ENCODE data around the gene TAMALIN.

Gene TAMALIN

DNA sequence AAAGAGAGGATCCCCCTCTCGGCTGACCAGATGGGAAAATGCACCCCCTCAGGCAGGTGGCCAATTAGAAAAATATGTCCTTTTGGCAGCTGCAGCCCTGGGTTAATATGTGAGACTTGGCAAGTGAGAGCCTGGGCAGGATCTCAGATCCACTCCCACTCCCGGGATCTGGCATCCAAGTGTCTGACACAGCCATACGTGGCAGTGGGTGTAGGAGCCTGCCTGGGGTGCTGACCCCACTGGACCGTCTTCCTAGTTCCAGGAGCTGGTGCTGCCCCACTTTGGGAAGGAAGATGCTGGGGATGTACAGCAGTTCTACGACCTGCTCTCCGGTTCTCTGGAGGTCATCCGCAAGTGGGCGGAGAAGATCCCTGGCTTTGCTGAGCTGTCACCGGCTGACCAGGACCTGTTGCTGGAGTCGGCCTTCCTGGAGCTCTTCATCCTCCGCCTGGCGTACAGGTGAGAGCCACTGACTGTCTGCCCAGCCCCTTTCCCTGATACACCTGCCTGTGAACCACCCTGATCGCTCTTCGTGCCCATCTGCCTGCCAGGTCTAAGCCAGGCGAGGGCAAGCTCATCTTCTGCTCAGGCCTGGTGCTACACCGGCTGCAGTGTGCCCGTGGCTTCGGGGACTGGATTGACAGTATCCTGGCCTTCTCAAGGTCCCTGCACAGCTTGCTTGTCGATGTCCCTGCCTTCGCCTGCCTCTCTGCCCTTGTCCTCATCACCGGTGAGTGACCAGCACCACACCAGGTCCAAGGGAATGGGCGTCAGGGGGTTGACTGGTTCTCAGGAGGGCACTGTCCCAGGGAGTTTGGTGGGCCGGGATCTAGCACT, 50.3 kb downstream of the TAMALIN start:
- TF ChIP-seq GATA3 (IDR thresholded peaks at IDR 0.05; ENCODE audit: low read depth, low read length) (no peak), GATA2 (IDR thresholded peaks at IDR 0.05; ENCODE audit: low read depth, low read length) (no peak)

DNA sequence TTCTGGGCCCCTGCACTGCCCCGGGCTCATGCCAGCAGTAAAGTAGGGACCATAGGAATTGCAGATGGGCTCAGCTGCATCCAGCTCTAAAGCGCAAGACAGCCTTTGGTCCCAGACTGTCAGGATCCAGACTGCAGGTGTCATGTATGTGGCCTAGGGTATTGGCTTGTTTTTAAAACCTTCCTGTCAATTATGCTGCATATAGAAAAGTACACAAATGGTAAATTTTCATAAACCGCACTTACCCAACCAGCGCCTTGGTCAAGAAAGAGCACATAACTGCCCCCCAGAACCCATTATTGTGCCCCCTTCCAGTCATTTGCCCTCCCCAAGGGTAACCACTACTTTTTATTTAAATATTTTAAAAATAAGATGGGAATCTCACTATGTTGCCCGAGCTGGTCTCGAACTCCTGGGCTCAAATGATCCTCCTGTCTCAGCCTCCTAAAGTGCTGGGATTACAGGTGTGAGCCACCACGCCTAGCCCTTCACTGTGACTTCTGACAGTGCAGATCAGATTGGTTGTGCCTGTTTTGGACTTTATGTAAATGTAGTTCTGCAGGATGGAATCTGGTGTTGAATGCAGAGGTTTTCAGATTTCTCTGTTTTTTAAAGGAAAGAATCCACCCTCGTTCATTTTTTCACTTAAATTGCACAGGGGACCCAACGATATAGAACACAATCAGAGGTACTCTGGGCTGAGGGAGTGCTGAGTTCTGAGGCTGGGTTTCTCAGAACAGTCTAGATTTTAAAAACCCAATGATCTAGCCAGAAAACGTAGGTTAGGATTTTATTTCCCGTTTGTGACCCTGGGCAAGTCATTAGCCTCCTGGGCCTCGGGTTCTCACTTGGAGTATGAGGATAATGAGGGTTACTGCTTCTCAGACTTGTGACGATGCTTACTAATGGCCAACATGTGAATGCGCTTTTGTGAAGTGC, 51.2 kb downstream of the TAMALIN start:
- TF ChIP-seq GATA2 (IDR thresholded peaks at IDR 0.05; ENCODE audit: low read depth, low read length): no peak
- no peak for TF ChIP-seq GATA3 (IDR thresholded peaks at IDR 0.05; ENCODE audit: low read depth, low read length)

DNA sequence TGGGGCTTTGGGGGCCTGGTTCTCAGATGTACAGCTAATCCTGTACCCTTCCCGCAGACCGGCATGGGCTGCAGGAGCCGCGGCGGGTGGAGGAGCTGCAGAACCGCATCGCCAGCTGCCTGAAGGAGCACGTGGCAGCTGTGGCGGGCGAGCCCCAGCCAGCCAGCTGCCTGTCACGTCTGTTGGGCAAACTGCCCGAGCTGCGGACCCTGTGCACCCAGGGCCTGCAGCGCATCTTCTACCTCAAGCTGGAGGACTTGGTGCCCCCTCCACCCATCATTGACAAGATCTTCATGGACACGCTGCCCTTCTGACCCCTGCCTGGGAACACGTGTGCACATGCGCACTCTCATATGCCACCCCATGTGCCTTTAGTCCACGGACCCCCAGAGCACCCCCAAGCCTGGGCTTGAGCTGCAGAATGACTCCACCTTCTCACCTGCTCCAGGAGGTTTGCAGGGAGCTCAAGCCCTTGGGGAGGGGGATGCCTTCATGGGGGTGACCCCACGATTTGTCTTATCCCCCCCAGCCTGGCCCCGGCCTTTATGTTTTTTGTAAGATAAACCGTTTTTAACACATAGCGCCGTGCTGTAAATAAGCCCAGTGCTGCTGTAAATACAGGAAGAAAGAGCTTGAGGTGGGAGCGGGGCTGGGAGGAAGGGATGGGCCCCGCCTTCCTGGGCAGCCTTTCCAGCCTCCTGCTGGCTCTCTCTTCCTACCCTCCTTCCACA, 52.0 kb downstream of the TAMALIN start:
- no peak for TF ChIP-seq GATA3 (IDR thresholded peaks at IDR 0.05; ENCODE audit: low read depth, low read length)
- no peak for TF ChIP-seq GATA2 (IDR thresholded peaks at IDR 0.05; ENCODE audit: low read depth, low read length)

DNA sequence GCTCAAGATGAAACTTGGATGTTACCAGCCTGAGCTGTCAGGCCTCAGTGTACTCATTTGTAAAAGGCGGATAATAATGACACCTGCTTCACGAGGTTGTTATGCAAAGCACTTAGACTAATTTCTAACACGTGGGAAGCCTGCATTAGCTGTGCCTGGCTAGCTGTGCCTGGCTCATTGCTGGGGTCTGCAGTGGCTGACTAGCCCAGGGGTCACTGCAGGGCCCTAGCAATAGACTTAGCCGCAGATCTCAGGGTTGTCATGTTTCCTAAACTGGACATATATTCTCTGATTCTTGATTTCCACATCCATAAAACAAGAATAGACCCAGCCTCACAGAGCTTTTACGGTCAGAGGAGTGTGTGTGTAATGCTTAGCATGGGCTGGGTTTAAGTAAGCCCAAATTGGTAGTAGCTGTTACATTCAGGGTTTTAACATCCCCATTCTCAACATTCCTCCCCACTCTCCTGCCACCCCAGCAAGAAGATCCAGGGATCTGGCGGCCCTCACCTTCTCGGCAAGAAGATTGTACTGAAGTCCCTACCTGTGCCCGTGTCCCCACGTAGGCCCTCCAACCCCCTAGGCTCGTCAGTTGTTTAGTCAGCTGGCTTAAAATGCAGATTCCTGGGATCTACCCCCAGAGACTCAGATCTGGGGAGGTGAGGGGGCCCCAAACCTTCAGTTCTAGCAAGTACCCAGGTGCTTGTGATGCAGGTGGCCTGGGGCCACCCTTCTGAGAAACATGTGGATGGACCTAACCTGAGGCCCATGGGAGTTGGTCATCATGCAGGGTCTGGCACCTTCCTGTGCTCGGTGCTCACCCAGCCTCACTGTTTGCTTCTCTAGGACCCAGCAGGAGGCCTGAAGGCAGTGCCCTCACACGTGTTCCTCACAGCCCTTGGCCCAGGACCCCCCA, 53.1 kb downstream of the TAMALIN start:
- TF ChIP-seq GATA3 (IDR thresholded peaks at IDR 0.05; ENCODE audit: low read depth, low read length) (no peak), GATA2 (IDR thresholded peaks at IDR 0.05; ENCODE audit: low read depth, low read length) (no peak)

DNA sequence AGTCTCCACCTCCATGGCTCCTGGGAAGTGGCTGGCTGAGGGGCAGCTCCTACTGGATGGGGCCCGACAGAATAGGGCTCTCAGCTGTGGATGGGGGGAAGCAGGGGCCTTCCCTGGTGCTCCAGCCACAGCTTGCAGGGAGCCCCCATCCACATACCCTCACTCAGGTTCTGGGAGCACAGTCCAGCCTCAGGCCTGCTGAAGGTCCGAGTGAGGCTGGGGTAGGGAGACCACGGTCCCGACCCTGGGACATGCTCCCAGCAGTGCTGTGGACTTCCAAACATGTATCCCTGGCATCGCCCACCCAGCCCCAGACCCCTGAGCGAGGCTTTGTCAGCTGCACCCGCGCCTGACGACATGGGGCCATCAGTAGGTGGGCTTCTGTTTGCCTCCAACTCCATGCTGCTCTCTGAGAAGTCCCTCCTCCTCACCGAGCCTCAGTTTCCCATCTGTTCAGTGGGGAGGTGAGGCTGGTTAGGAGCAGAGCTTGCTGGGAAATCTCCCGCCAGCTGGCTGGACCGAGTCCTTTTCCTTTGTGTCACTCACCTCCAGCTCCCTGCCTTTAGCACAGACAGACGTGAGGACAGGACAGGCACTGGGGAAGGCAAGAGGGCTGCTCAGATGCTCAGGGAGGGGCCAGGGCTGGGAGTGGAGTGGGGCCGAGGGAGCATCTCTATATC, 53.9 kb downstream of the TAMALIN start:
- TF ChIP-seq GATA2 (IDR thresholded peaks at IDR 0.05; ENCODE audit: low read depth, low read length) (no peak), GATA3 (IDR thresholded peaks at IDR 0.05; ENCODE audit: low read depth, low read length) (no peak)

DNA sequence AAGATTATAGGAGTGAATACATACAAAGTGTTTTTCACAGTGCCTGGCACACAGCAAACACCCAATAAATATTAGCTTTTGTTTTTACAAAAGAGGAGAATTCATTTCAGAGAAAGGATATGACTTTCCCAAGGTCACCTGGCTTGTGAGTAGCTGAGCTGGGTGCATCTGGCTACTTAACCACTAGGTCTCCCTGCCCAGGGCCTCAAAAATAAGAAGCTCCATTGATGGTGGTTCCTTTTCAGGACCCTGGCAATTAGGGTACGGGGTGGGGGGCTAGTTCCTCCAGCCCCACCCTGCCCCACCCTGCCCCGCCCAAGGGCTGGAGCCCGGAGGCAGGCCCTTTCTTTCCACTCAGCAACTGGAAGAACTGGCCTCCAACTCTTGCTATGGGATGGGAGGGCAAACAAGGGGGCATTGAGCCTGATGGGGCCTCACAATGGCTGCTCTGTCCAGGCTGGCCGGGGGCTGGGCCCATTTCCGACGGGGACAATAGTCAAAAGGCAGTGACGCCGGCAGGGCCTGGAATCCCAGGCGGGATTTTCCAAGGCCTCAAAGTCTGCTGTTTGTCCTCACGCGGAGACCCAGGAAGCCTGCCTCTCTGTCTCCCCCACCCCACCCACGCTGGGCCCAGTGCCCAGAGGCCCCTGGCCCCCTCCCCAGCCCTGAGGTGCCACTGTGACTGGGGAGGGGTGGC, 54.9 kb downstream of the TAMALIN start:
- TF ChIP-seq GATA3 (IDR thresholded peaks at IDR 0.05; ENCODE audit: low read depth, low read length) (no peak), GATA2 (IDR thresholded peaks at IDR 0.05; ENCODE audit: low read depth, low read length) (no peak)

DNA sequence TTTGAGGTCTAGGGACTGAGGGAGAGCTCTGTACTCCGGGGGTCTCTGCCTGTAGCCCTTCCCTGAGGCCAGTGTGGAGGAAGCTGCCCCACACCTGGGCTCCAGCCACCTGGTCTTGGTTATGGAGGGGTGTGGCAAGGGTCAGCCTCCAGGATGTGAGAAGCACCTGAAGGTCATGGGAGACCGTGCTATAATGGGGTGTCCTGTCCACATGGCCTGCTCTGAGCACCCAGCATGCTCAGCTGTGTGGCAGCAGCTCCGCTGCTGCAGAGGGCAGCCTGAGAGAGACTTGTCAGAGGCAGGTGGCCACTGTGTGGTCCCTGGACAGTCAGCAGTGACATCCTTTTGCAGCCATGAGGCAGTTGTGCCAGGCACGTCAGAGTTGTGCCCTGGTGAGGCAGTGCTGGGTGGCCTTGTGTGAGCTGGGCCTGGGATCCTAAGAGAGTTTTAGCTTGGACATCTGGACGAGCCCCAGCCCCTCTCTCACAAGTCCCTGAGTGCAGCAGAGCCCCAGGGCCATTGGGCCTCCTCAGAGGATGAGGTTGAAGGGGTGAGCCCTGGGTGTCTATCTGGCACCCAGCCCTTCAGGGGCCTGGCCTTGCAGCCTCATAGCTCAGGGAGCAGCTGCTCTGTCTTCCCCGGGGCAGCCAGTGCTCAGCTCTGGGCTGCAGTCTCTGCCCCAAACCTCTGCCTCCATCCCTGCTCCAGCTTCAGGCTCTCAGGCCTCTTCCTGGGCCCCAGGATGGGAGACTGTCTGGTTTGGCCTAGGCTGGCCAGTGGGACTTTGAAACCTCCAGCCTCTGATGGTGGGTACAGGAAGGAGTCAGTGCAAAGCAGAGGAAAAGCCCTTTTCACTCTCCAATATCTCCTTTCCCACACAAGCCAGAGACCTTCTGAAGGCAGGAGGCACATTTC, 55.7 kb downstream of the TAMALIN start:
- TF ChIP-seq GATA2 (IDR thresholded peaks at IDR 0.05; ENCODE audit: low read depth, low read length) (no peak), GATA3 (IDR thresholded peaks at IDR 0.05; ENCODE audit: low read depth, low read length) (no peak)

DNA sequence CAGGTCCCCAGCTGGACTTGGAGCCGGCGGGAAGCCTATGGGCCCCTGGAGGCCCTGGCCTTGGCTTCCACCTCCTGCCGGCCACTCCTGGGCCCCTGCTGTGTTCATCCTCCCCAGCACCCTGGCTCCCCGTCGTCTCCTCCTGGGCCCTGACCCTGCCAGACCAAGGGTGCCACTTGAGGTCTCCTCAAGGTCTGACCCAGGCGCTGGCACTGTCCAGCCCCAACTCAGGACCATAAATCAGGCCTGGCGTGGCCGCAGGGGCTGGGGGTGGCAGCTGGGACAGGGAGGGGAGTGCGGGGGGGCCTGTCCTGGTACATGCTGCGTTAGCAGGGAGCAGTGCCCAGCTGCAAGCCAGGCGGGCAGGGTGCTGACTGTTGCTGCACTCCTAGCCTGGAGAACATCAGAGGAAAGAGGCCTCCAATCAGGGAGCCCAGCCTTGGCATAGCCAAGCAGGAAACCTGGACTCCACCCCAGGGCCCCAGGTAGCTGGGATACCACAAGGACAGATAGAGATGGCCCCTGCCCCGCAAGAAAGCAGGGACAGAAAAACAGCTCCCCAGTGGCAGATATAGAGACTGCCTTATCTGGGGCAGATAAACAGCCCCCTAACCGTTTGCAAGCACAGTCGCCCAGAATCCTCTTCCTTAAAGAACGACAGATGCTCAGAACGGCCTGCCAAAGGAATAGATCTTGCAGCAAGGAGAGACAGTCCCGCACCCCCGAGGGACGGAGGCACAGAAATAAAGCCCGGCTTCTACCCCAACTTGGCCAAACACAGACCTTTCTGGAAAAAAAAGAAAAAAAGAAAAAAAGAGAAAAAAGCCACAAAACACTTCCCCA, 56.6 kb downstream of the TAMALIN start:
- TF ChIP-seq GATA2 (IDR thresholded peaks at IDR 0.05; ENCODE audit: low read depth, low read length) (no peak), GATA3 (IDR thresholded peaks at IDR 0.05; ENCODE audit: low read depth, low read length) (no peak)

DNA sequence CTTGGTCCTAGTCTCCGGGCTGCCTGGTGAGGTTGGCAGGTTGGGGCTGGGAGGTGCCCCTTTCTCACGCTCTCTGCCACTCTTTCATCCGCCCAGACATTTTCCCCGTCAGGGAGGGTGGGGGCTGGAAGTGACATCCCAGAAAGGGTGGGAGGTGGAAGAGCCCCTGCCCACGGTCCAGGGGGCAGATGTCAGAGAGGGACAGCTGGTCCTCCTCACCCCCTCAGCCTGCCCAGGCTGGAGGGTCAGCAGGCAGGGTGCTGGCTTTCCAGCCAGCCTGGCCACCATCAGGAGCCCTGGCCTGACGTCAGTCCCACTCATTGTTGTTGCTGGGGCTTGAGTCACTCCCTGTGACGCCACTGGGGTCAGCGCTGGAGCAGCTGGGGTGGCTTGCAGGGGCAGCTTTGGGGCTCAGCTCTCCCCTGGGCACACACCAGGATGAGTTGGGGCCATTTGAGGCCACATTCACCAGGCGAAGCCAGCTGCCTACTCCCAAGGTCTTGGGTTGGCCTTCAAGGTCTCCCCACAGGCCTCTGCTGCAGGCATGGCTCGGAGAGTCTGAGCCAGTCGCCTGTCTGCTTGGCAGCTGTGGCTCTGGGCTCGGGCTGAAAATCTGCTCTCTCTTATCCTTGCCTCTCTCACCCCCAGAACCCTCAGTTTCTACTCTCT, 57.4 kb downstream of the TAMALIN start:
- TF ChIP-seq GATA3 (IDR thresholded peaks at IDR 0.05; ENCODE audit: low read depth, low read length) (no peak), GATA2 (IDR thresholded peaks at IDR 0.05; ENCODE audit: low read depth, low read length) (no peak)

Data from SH-SY5Y (cell line).